IMR-90 (cell line): ENCODE results near the gene RAP1A. TPM values are rescaled to one million over a fixed set of nuclear protein-coding genes. Genes with fewer than 3 reads are reported as not detected.

Experiments used
- ATAC-seq: fragments of 200-7000 bp; cut with Tn5 transposase; 2 replicates; pipeline ENCODE4 v1.9.1; 2020; ENCODE audit warnings: low read depth, mild to moderate bottlenecking, moderate library complexity
- BruUV-seq: library from RNA; stranded (reverse); fragments of 400-500 nt; replicated peaks from 2 replicates; lab custom pipeline; 2021; lab: Mats Ljungman, UMichigan
- CTCF ChIA-PET: fragments of 300-600 bp; formaldehyde crosslinking; extraction: SDS; loops from one replicate; lab custom pipeline; 2021; ENCODE audit warnings: antibody characterized with exemption; lab: Yijun Ruan, JAX
- POLR2A ChIA-PET: fragments of 300-600 bp; sonication (Branson Sonifier 250); formaldehyde crosslinking; loops from one replicate; lab custom pipeline; 2022; ENCODE audit warnings: antibody characterized with exemption; ENCODE audit not compliant: unreplicated experiment; lab: Charles Lee
- DNase-seq: peaks from one replicate; pipeline ENCODE4 v3.0.0; 2013
- H2AFZ ChIP-seq: replicated peaks from 2 replicates; pipeline ENCODE3; 2013; ENCODE audit warnings: low read length, mild to moderate bottlenecking; ENCODE audit not compliant: poor library complexity
- H2AK5ac ChIP-seq: 2 replicates; pipeline ENCODE4 v1.6.1; 2013; ENCODE audit warnings: low read depth, low read length, inconsistent platforms
- H2AK9ac ChIP-seq: replicated peaks from 2 replicates; pipeline ENCODE3; 2013; ENCODE audit warnings: mild to moderate bottlenecking, low read depth, low read length, moderate library complexity; ENCODE audit not compliant: poor library complexity
- H2BK120ac ChIP-seq: 2 replicates; pipeline ENCODE4 v1.6.1; 2013; ENCODE audit warnings: low read depth, low read length, inconsistent platforms
- H2BK15ac ChIP-seq: 3 replicates; pipeline ENCODE4 v1.6.1; 2013; ENCODE audit warnings: low read depth, low read length, inconsistent platforms
- H2BK20ac ChIP-seq: 2 replicates; pipeline ENCODE4 v1.6.1; 2013; ENCODE audit warnings: low read depth, mild to moderate bottlenecking, inconsistent platforms, low read length, moderate library complexity
- H2BK5ac ChIP-seq: 2 replicates; pipeline ENCODE4 v1.6.1; 2013; ENCODE audit warnings: mild to moderate bottlenecking, low read depth, low read length, inconsistent platforms; ENCODE audit not compliant: poor library complexity, severe bottlenecking
- H3K14ac ChIP-seq: replicated peaks from 2 replicates; pipeline ENCODE4 v1.6.1; 2013; ENCODE audit warnings: low read depth, low read length, inconsistent platforms
- H3K18ac ChIP-seq: 2 replicates; pipeline ENCODE4 v1.6.1; 2013; ENCODE audit warnings: low read depth, low read length, control low read depth
- H3K23ac ChIP-seq: 2 replicates; pipeline ENCODE4 v1.6.1; 2013; ENCODE audit warnings: low read depth, low read length, inconsistent platforms
- H3K27ac ChIP-seq: 2 replicates; pipeline ENCODE4 v1.5.1; 2013; ENCODE audit warnings: mild to moderate bottlenecking, control low read depth, low read length; ENCODE audit not compliant: insufficient read depth
- H3K27me3 ChIP-seq: 2 replicates; pipeline ENCODE4 v1.6.1; 2013; ENCODE audit warnings: low read length; ENCODE audit not compliant: control insufficient read depth, insufficient read depth
- H3K36me3 ChIP-seq: 2 replicates; pipeline ENCODE4 v1.6.1; 2013; ENCODE audit warnings: low read length, mixed read lengths; ENCODE audit not compliant: control insufficient read depth, insufficient read depth
- H3K4ac ChIP-seq: 2 replicates; pipeline ENCODE4 v1.6.1; 2013; ENCODE audit warnings: low read depth, low read length, inconsistent platforms
- H3K4me1 ChIP-seq: 2 replicates; pipeline ENCODE4 v1.6.1; 2013; ENCODE audit warnings: low read length, mixed read lengths; ENCODE audit not compliant: control insufficient read depth, insufficient read depth
- H3K4me2 ChIP-seq: 2 replicates; pipeline ENCODE4 v1.6.1; 2013; ENCODE audit warnings: low read depth, mild to moderate bottlenecking, control low read depth, low read length, moderate library complexity
- H3K4me3 ChIP-seq: 2 replicates; pipeline ENCODE4 v1.5.1; 2013; ENCODE audit warnings: low read depth, mild to moderate bottlenecking, control low read depth, low read length, moderate library complexity; ENCODE audit not compliant: insufficient read depth
- H3K56ac ChIP-seq: 2 replicates; pipeline ENCODE4 v1.6.1; 2013; ENCODE audit warnings: low read length, inconsistent platforms; ENCODE audit not compliant: insufficient read depth; ENCODE audit errors: extremely low read depth
- H3K79me1 ChIP-seq, 2 experiments: 2 replicates each; pipeline ENCODE4 v1.6.1; 2013; ENCODE audit warnings: low read length in 2 of 2, inconsistent platforms in 1 of 2, low read depth in 1 of 2
- H3K9ac ChIP-seq: 2 replicates; pipeline ENCODE4 v1.6.1; 2013; ENCODE audit warnings: low read depth, low read length, control low read depth
- H3K9me1 ChIP-seq: 2 replicates; pipeline ENCODE4 v1.6.1; 2013; ENCODE audit warnings: low read length, inconsistent platforms; ENCODE audit not compliant: insufficient read depth
- H3K9me3 ChIP-seq: 2 replicates; pipeline ENCODE4 v1.6.1; 2013; ENCODE audit warnings: low read length; ENCODE audit not compliant: control insufficient read depth, insufficient read depth
- H4K20me1 ChIP-seq: 2 replicates; pipeline ENCODE4 v1.6.1; 2013; ENCODE audit warnings: low read length, inconsistent platforms; ENCODE audit not compliant: insufficient read depth
- H4K5ac ChIP-seq: 2 replicates; pipeline ENCODE4 v1.6.1; 2013; ENCODE audit warnings: mild to moderate bottlenecking, low read depth, low read length, control low read depth
- H4K8ac ChIP-seq, 2 experiments: 2 replicates each; pipeline ENCODE4 v1.6.1; 2013; ENCODE audit warnings: low read depth in 2 of 2, low read length in 2 of 2, control low read depth in 1 of 2, inconsistent platforms in 1 of 2
- H4K91ac ChIP-seq: 2 replicates; pipeline ENCODE4 v1.6.1; 2013; ENCODE audit warnings: low read depth, low read length, inconsistent platforms; ENCODE audit not compliant: insufficient read depth
- CHD1 ChIP-seq: IDR thresholded peaks from 2 replicates; pipeline ENCODE4 v1.6.1; 2012; ENCODE audit warnings: low read depth, low read length, improper control_type of control experiment
- MAFK ChIP-seq: IDR thresholded peaks from 2 replicates; pipeline ENCODE4 v1.6.1; 2012; ENCODE audit warnings: low read depth, low read length, improper control_type of control experiment
- MAZ ChIP-seq: IDR thresholded peaks from 2 replicates; pipeline ENCODE4 v1.6.1; 2012; ENCODE audit warnings: low read depth, mild to moderate bottlenecking, low read length, improper control_type of control experiment, moderate library complexity, borderline replicate concordance
- NFE2L2 ChIP-seq: fragments of 150-350 bp; IDR thresholded peaks from 2 replicates; pipeline ENCODE4 v1.6.1; 2016; ENCODE audit warnings: low read depth, mild to moderate bottlenecking, low read length
- SMC3 ChIP-seq: fragments of 150-350 bp; IDR thresholded peaks from 2 replicates; pipeline ENCODE4 v1.6.1; 2016; ENCODE audit warnings: low read depth, mild to moderate bottlenecking, antibody characterized with exemption, low read length, moderate library complexity
- WGBS, 2 experiments: methylation state at CpG; one replicate each; pipeline versions ENCODE4 v1.1.5 to v1.1.7; 2013; ENCODE audit warnings: missing lambda C conversion rate in 2 of 2; ENCODE audit not compliant: insufficient read length in 1 of 2; ENCODE audit errors: extremely low coverage in 2 of 2; 5-methylcytosine and 5-hydroxymethylcytosine counted together
- dilution Hi-C: fragments of 300-500 bp; cut with HindIII; formaldehyde crosslinking; loops from one replicate; pipeline ENCODE4 v1.14.3; 2018; ENCODE audit warnings: low sequenced_read_pairs; ENCODE audit not compliant: unreplicated experiment
- in situ Hi-C: fragments of 300-500 bp; cut with MboI; formaldehyde crosslinking; loops from 3 replicates; pipeline ENCODE4 v1.14.3; 2019; ENCODE audit warnings: low sequenced_read_pairs, inconsistent platforms, mixed read lengths
- intact Hi-C: fragments of 100-400 bp; cut with micrococcal nuclease; formaldehyde crosslinking; loops from 2 replicates; pipeline ENCODE4 v1.10.0; 2022
- polyA plus RNA-seq, 3 experiments: library from polyadenylated mRNA; depleted of rRNA; stranded (reverse); fragments of >200 nt; gene quantifications; 2 replicates each; pipeline ENCODE4 v1.2.3, GENCODE V29; 2012; ENCODE audit warnings: low replicate concordance in 1 of 3
- total RNA-seq: library from RNA; depleted of rRNA; stranded (reverse); fragments of >200 nt; gene quantifications from 2 replicates; pipeline ENCODE4 v1.2.3, GENCODE V29; 2012

The RAP1A gene
- total and polyA plus RNA-seq, 2 of the 4 experiments (the other 2 are of a cell fraction): 18.1 to 43.6 TPM

GRCh38 chr1:111581166-111581565, 38.4 kb upstream of the RAP1A start:
- TF ChIP-seq MAZ (no peak), CHD1 (no peak), SMC3 (no peak), NFE2L2 (no peak), MAFK (no peak)
- DNase-seq (no peak), ATAC-seq (no peak)
- no peak overlapping the region for H4K5ac ChIP-seq
- no peak overlapping the region for H4K8ac ChIP-seq
- no peaks in the 10 kb centered on the region for H3K9me1 ChIP-seq
- no peak overlapping the region for H2BK20ac ChIP-seq
- no peak overlapping the region for H3K4ac ChIP-seq
- no peak overlapping the region for H3K14ac ChIP-seq
- H2BK5ac ChIP-seq: no peak overlapping the region
- H3K4me2 ChIP-seq: no peak overlapping the region
- intact Hi-C loops (no loop called here), dilution Hi-C loops (no loop called here), in situ Hi-C loops (no loop called here)
- WGBS, 2 experiments: no CpG with 5 or more reads among the region's 2 CpGs
- no peaks in the 10 kb centered on the region for H4K20me1 ChIP-seq
- H4K91ac ChIP-seq: no peak overlapping the region
- H2AK9ac ChIP-seq: no peak overlapping the region
- H2AK5ac ChIP-seq: no peak overlapping the region
- CTCF ChIA-PET: no interaction called here
- BruUV-seq: no TSS peak
- no peaks in the 10 kb centered on the region for H3K36me3 ChIP-seq
- no peak overlapping the region for H2AFZ ChIP-seq
- no peaks in the 10 kb centered on the region for H3K79me1 ChIP-seq
- no peaks in the 10 kb centered on the region; the same call in 1 of the 2 replicates for H3K27me3 ChIP-seq
- no peak overlapping the region for H2BK120ac ChIP-seq
- no peak overlapping the region for H3K18ac ChIP-seq
- H3K9ac ChIP-seq: no peak overlapping the region
- H3K27ac ChIP-seq: no peak overlapping the region
- POLR2A ChIA-PET: interaction anchor here (0.7 kb wide), 1 partner anchor 132 kb away, joined by 4 read pairs; the partner anchor contains the start of genes ATP5PB and WDR77
- H2BK15ac ChIP-seq: no peak overlapping the region
- H3K9me3 ChIP-seq: no peaks in the 10 kb centered on the region
- no peak overlapping the region for H3K4me3 ChIP-seq
- no peak overlapping the region for H3K56ac ChIP-seq
- peaks cover 2% of the 10 kb centered on the region for H3K4me1 ChIP-seq
- no peak overlapping the region for H3K23ac ChIP-seq
